ENCODE measurements around the gene TMEM184B. TPM values are rescaled to one million over a fixed set of nuclear protein-coding genes. Genes with fewer than 3 reads are reported as not detected.
"Not testable (repeated sequence)": the region's sequence is repeated elsewhere in the genome, so short reads cannot be mapped to it uniquely, and the experiment has no call there.

TMEM184B gene
- total RNA-seq, 2 donors from 2014 or later, result 47.2 to 60.3 TPM

GRCh38 chr22:38239101-38239761 lies 33.6 kb downstream of the TMEM184B start:
- DNase-seq, result no peak
- intact Hi-C loops (cut with DNase I), result loop anchor here in 1 of 2 donors (10.0 kb wide), 1 partner anchor 124 kb away; the partner anchor contains the start of gene BAIAP2L2
- ATAC-seq, result peak; percentile 74 to 82

DNA sequence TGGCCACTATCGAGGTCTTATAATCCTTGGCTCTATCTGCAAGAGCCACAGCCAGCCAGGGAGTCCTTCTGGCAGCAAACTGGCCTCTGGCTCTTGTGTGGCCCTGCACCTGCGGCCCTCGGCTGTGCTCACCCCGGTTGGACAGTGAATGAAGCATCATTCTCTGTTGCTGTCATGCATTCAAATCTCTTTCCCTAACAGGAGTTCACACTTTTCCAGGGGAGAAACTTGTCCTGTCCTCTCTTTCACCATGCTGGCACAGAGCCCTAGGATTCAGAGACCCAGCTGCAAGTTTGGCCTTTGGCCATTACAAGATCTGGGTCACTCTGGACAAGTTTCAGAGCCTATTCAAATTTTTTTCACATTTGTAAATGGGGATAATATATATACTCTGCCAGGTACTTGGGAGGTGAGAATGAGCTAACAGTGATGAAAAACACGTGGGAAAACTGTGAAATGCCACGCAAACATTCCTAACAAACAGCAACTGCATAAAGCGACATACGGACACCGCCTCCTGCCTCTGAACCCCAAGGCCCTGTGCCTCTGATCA lies 34.2 kb downstream of the TMEM184B start:
- ATAC-seq (peak; percentile 23 to 24), DNase-seq (peak; percentile 56)
- intact Hi-C loops (cut with DNase I), result loop anchor here in 1 of 2 donors (10.0 kb wide), 1 partner anchor 124 kb away; the partner anchor contains the start of gene BAIAP2L2

DNA sequence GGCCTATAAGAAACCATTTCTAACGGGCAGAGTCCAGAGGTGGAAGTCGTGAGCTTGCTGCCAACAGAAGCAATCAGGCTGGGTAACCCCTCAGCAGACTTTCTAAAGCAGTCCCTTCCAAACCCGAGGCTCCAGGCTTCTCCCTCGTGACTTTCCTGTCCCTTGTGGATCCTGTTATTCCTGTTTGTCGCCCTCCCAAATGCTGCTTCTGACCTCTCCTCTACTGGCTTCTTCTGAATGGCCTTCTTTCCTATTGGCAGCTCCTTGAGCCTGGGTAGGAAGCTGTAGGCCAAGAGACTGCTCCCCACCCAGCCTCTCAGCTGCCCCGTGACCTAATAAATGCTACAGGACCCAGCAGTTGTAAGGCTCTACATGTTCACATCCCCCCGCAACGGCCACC lies 36.0 kb downstream of the TMEM184B start:
- intact Hi-C loops (cut with DNase I), result loop anchor here in 1 of 2 donors (10.0 kb wide), 1 partner anchor 122 kb away; the partner anchor contains the start of gene BAIAP2L2
- ATAC-seq (peak in 1 of 2 donors; percentile 42), DNase-seq (no peak)

- intact Hi-C loops (cut with DNase I), result loop anchor here in 1 of 2 donors (10.0 kb wide), 1 partner anchor 121 kb away; the partner anchor contains the start of gene BAIAP2L2
- no peak for ATAC-seq
- no peak for DNase-seq
These were observed 37.5 kb downstream of the TMEM184B start for GRCh38 chr22:38235240-38235850.

GRCh38 chr22:38233856-38234255 lies 39.0 kb downstream of the TMEM184B start:
- intact Hi-C loops (cut with DNase I), result loop anchor here in 1 of 2 donors (10.0 kb wide), 1 partner anchor 119 kb away; the partner anchor contains the start of gene BAIAP2L2
- not testable (repeated sequence) for ATAC-seq, DNase-seq

GRCh38 chr22:38233427-38233826 lies 39.4 kb downstream of the TMEM184B start:
- DNase-seq (no peak), ATAC-seq (no peak)
- intact Hi-C loops (cut with DNase I), result loop anchor here in 1 of 2 donors (10.0 kb wide), 1 partner anchor 119 kb away; the partner anchor contains the start of gene BAIAP2L2

DNA sequence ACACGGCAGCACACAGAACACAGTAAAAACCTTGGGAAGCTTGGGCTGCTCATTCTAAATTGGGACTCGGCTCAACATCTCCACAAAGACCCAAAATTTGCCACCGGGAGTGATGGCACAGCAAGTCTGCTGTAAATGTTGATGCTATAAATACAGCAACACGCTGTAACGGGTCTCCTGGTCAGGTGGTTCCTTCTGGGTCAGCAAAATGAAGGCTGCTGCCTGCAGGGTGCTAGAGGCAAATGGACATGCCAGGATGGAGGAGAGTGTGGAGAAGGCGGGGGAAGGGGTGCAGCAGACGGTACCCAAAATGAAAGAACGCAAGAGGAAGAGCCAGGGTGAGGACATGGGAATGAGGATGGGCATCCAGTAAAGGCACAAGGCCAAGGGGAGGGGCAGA lies 40.6 kb downstream of the TMEM184B start:
- ATAC-seq (no peak), DNase-seq (no peak)
- intact Hi-C loops (cut with DNase I), result loop anchor here in 1 of 2 donors (10.0 kb wide), 1 partner anchor 117 kb away; the partner anchor contains the start of gene BAIAP2L2

- ATAC-seq (no peak), DNase-seq (no peak)
- intact Hi-C loops (cut with DNase I), result loop anchor here in 1 of 2 donors (10.0 kb wide), 1 partner anchor 116 kb away; the partner anchor contains the start of gene BAIAP2L2
These were observed 41.9 kb downstream of the TMEM184B start for GRCh38 chr22:38230916-38231315.

GRCh38 chr22:38230108-38230825 lies 42.5 kb downstream of the TMEM184B start:
- ATAC-seq (peak in 1 of 2 donors; percentile 9), DNase-seq (no peak)
- intact Hi-C loops (cut with DNase I), result loop anchor here in 1 of 2 donors (10.0 kb wide), 1 partner anchor 115 kb away; the partner anchor contains the start of gene BAIAP2L2

DNA sequence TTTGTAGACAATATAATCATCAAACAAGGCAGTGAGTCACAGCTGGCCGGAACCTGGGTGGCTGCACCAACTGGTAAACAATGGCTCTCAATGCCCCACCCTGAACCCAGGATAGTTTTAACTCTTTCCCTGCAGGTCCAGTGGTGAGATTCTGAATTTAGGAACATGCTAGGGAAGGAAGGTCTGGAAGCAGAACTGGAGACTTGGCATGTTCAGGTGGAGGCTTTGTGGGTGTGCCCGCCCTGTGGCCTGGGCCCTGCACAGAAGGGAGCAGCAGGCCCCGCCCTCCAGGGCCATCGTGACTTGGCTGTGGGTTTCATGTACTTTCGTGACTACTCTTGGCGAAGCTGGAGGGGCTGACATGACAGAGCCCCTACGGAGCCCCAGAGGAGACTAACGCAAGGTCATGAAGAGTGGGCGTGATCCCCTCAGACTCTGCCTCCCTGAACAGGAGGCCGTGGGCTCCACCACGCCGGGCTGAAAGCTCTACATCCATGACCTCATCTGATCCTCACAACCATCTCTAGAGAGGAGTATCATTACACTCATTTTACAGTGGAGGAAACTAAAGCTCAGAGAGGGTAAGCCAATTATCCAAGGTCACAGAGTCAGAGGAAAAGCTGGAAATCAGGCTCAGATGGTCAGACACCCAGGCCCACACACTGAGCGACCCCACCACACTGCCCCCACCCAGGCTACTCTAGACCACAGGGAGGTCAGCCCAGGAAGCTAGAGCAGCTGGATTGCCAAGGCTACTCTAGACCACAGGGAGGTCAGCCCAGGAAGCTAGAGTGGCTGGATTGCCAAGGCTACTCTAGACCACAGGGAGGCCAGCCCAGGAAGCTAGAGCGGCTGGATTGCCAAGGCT lies 43.7 kb downstream of the TMEM184B start:
- ATAC-seq (peak in 1 of 2 donors; percentile 60), DNase-seq (peak; percentile 68)
- intact Hi-C loops (cut with DNase I), result no loop called here

GRCh38 chr22:38228326-38228872 lies 44.4 kb downstream of the TMEM184B start:
- ATAC-seq, result peak in 1 of 2 donors; percentile 3
- no peak for DNase-seq
- intact Hi-C loops (cut with DNase I), result no loop called here

- DNase-seq (no peak), ATAC-seq (no peak)
- intact Hi-C loops (cut with DNase I), result no loop called here
These were observed 45.8 kb downstream of the TMEM184B start for GRCh38 chr22:38226853-38227649.

DNA sequence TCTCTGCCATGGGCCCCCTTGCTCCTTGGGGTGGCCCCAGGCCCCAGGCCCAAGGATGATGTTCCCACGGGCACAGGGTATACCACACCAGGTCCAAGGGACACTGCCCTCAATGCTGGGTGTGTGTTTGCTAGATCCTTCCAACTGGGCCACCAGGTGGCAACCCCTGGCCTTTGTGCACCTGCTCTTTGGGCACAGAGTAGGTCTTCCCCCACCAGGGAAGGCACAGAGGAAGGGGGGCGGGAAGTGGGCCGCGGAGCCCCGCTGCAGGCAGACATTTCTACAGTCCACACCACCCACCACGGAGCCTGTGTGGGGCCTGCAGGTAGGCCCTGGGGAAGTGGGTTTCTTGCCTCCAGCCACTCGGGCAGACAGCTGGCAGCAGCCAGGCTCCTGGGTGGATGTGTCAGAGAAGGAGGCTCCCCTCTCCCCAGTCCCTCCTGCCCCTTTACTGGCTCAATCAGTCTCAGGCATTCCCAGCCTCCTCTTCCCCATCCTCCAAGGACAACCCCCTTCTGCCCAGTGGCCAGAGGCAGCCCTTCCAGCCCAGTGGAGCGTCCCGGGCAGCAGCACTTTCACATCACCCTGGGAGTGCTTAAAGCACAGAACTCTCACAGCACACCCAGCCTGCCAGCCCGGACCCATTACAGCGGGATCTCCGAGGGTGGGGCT lies 49.4 kb downstream of the TMEM184B start:
- intact Hi-C loops (cut with DNase I), result no loop called here
- ATAC-seq, result no peak
- DNase-seq, result no peak

GRCh38 chr22:38222797-38223119 lies 50.1 kb downstream of the TMEM184B start:
- no peak for ATAC-seq
- DNase-seq, result no peak
- intact Hi-C loops (cut with DNase I), result no loop called here

DNA sequence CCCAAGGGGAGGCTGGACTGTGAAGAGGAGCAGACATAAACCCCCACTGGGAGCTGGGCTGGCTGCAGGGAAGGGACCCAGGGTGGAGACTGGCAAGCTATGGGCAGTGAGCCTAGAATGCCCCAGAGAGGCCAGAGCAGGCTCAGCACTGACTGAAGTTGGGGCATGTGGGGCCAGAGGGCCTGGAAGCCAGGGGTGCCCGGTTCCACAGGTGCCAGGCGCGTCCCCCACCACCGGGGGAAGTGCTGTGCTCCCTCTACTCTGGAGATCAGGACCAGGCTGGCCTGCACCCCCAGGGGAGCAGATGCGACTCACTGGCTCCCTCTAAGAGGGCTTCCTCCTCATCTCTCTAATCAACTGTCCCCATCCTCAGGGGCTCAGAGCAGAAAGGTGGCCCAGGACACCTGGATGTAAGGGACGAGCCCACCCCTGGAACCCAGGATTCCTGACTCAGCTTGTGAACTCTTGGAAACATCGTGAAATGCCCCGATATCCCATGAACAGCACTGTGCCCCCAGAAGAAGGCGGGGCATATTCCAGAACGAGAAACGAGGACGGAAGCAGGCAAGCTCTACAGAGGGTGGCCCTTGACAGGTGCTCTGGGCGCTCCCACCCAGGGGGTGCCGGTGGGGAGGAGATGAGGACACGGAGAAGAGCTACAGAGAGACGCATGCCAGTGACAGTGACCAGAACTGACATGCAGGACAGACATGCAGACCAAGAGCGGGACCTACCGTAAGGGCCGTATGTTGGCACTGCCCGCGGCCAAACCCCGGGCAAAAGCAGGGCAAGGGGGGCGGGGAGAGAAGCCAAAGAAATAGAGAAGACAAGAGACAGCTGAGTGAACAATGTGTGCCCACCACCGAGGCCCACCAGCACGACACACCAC lies 50.7 kb downstream of the TMEM184B start:
- intact Hi-C loops (cut with DNase I), result no loop called here
- DNase-seq (no peak), ATAC-seq (no peak)

- ATAC-seq (no peak), DNase-seq (no peak)
- intact Hi-C loops (cut with DNase I), result no loop called here
These were observed 51.4 kb downstream of the TMEM184B start for GRCh38 chr22:38221407-38221806.

Measured in left cardiac atrium (tissue), 4 donors.